Suprapubic skin (tissue), 4 donors: ENCODE data around the gene NTNG2. TPM values are rescaled to one million over a fixed set of nuclear protein-coding genes. Genes with fewer than 3 reads are reported as not detected.
A peak's percentile ranks its signal among the peaks of the same experiment; 100 is the strongest.

Experiments used
- DNase-seq, 2 donors: peaks; one replicate each; pipeline ENCODE4 v3.0.0-alpha.2; 2019; ENCODE audit warnings: low spot score in 2 of 2
- H3K27ac ChIP-seq: fragments of 200-600 bp; sonication (generic); one replicate; pipeline ENCODE4 v1.5.1; 2019
- H3K27me3 ChIP-seq: fragments of 200-600 bp; sonication (generic); one replicate; pipeline ENCODE4 v1.5.1; 2019
- H3K36me3 ChIP-seq: fragments of 200-600 bp; sonication (generic); one replicate; pipeline ENCODE4 v1.5.1; 2019
- H3K4me1 ChIP-seq: fragments of 200-600 bp; sonication (generic); one replicate; pipeline ENCODE4 v1.5.1; 2019
- H3K4me3 ChIP-seq: fragments of 200-600 bp; sonication (generic); one replicate; pipeline ENCODE4 v1.5.1; 2019; ENCODE audit warnings: mild to moderate bottlenecking
- H3K9me3 ChIP-seq: fragments of 200-600 bp; sonication (generic); one replicate; pipeline ENCODE4 v1.5.1; 2019
- CTCF ChIP-seq, 2 donors: fragments of 200-600 bp in 1 of 2; fragments of 450-650 bp in 1 of 2; sonication (generic) in 1 of 2; IDR thresholded peaks; one replicate each; pipeline ENCODE4 v1.5.1; 2016 to 2019; ENCODE audit warnings: antibody characterized with exemption in 2 of 2, mild to moderate bottlenecking in 1 of 2, moderate library complexity in 1 of 2
- EP300 ChIP-seq: sonication (generic); formaldehyde crosslinking; IDR thresholded peaks from one replicate; pipeline ENCODE4 v1.6.1; 2017; ENCODE audit warnings: antibody characterized with exemption
- POLR2A ChIP-seq, 2 donors: fragments of 450-650 bp; IDR thresholded peaks; one replicate each; pipeline ENCODE4 v1.6.1; 2017; ENCODE audit warnings: antibody characterized with exemption in 2 of 2, mild to moderate bottlenecking in 2 of 2, moderate library complexity in 2 of 2
- POLR2AphosphoS5 ChIP-seq, 3 donors: sonication (generic); formaldehyde crosslinking; IDR thresholded peaks; one replicate each; pipeline ENCODE4 v1.6.1; 2017; ENCODE audit warnings: antibody characterized with exemption in 3 of 3
- WGBS: methylation state at CpG from one replicate; pipeline ENCODE4 v1.1.5; 2018; 5-methylcytosine and 5-hydroxymethylcytosine counted together
- total RNA-seq, 4 donors: library from RNA; depleted of rRNA; stranded (reverse); fragments of >200 nt; gene quantifications; one replicate each; pipeline ENCODE4 v1.1.0, GENCODE V29; 2016

Gene NTNG2
- total RNA-seq, 4 donors from 2014 or later = 0.08 to 0.80 (median 0.37) TPM

- Histone ChIP-seq H3K27ac (no peak overlapping the region), H3K36me3 (no peaks in the 10 kb centered on the region), H3K4me1 (peaks cover 45% of the 10 kb centered on the region), H3K27me3 (peaks cover 97% of the 10 kb centered on the region), H3K9me3 (no peaks in the 10 kb centered on the region), H3K4me3 (peak overlapping the region; percentile 0)
- WGBS = 38% methylated on average over 8 of the region's 16 CpGs
- TF ChIP-seq POLR2AphosphoS5 (IDR thresholded peaks at IDR 0.05) = no peak
- TF ChIP-seq CTCF (IDR thresholded peaks at IDR 0.05) = no peak
- no peak for TF ChIP-seq EP300
- TF ChIP-seq POLR2A (IDR thresholded peaks at IDR 0.05) = no peak
- no peak for DNase-seq
Measured at GRCh38 chr9:132164604-132165362, 2.9 kb downstream of the NTNG2 start.

- Histone ChIP-seq H3K9me3 (no peaks in the 10 kb centered on the region), H3K36me3 (no peaks in the 10 kb centered on the region), H3K27ac (no peak overlapping the region), H3K4me3 (no peak overlapping the region), H3K4me1 (peaks cover 37% of the 10 kb centered on the region), H3K27me3 (peaks cover 92% of the 10 kb centered on the region)
- no peak for DNase-seq
- 57% methylated on average over 12 of the region's 19 CpGs for WGBS
- TF ChIP-seq POLR2AphosphoS5 (IDR thresholded peaks at IDR 0.05) = no peak
- no peak for TF ChIP-seq CTCF (IDR thresholded peaks at IDR 0.05)
- TF ChIP-seq POLR2A (IDR thresholded peaks at IDR 0.05) = no peak
Measured at GRCh38 chr9:132166599-132166998, 4.7 kb downstream of the NTNG2 start.

GRCh38 chr9:132167192-132167591 lies 5.3 kb downstream of the NTNG2 start:
- no peak for DNase-seq
- no peak for TF ChIP-seq POLR2AphosphoS5 (IDR thresholded peaks at IDR 0.05)
- no peak for TF ChIP-seq EP300
- TF ChIP-seq POLR2A (IDR thresholded peaks at IDR 0.05) = no peak
- no peak for TF ChIP-seq CTCF (IDR thresholded peaks at IDR 0.05)
- WGBS = 100% methylated on average over 1 of the region's 7 CpGs
- Histone ChIP-seq H3K27me3 (peaks cover 88% of the 10 kb centered on the region), H3K9me3 (no peaks in the 10 kb centered on the region), H3K4me3 (no peak overlapping the region), H3K36me3 (no peaks in the 10 kb centered on the region), H3K4me1 (peaks cover 34% of the 10 kb centered on the region), H3K27ac (no peak overlapping the region)

GRCh38 chr9:132168347-132168746 lies 6.5 kb downstream of the NTNG2 start:
- H3K36me3 ChIP-seq = no peaks in the 10 kb centered on the region
- H3K9me3 ChIP-seq = no peaks in the 10 kb centered on the region
- WGBS = 60% methylated on average over 6 of the region's 8 CpGs
- TF ChIP-seq EP300 (no peak), POLR2A (IDR thresholded peaks at IDR 0.05) (no peak), CTCF (IDR thresholded peaks at IDR 0.05) (no peak), POLR2AphosphoS5 (IDR thresholded peaks at IDR 0.05) (no peak)
- no peak for DNase-seq
- peaks cover 79% of the 10 kb centered on the region for H3K27me3 ChIP-seq
- peaks cover 22% of the 10 kb centered on the region for H3K4me1 ChIP-seq
- no peak overlapping the region for H3K27ac ChIP-seq
- H3K4me3 ChIP-seq = no peak overlapping the region

GRCh38 chr9:132168851-132169250 lies 7.0 kb downstream of the NTNG2 start:
- peaks cover 75% of the 10 kb centered on the region for H3K27me3 ChIP-seq
- H3K36me3 ChIP-seq = no peaks in the 10 kb centered on the region
- WGBS = 82% methylated on average over 7 of the region's 7 CpGs
- no peak overlapping the region for H3K4me3 ChIP-seq
- no peak overlapping the region for H3K27ac ChIP-seq
- no peak for TF ChIP-seq POLR2A (IDR thresholded peaks at IDR 0.05)
- no peak for TF ChIP-seq EP300
- no peak for TF ChIP-seq CTCF (IDR thresholded peaks at IDR 0.05)
- TF ChIP-seq POLR2AphosphoS5 (IDR thresholded peaks at IDR 0.05) = no peak
- DNase-seq = no peak
- peaks cover 17% of the 10 kb centered on the region for H3K4me1 ChIP-seq
- H3K9me3 ChIP-seq = no peaks in the 10 kb centered on the region
